GM10266 (cell line): ENCODE measurements around the gene DCLRE1A.

Experiments used
- DNase-seq: peaks from one replicate; pipeline ENCODE4 v3.0.0; 2012; ENCODE audit errors: extremely low spot score
- TF ChIP-seq, protein P1 (sequence below): IDR thresholded peaks from 2 replicates; pipeline ENCODE4 v1.5.1; 2012; ENCODE audit warnings: mild to moderate bottlenecking, low read depth; ENCODE audit not compliant: control insufficient read depth, insufficient read depth; ENCODE audit errors: missing control alignments

The DCLRE1A gene

DNA sequence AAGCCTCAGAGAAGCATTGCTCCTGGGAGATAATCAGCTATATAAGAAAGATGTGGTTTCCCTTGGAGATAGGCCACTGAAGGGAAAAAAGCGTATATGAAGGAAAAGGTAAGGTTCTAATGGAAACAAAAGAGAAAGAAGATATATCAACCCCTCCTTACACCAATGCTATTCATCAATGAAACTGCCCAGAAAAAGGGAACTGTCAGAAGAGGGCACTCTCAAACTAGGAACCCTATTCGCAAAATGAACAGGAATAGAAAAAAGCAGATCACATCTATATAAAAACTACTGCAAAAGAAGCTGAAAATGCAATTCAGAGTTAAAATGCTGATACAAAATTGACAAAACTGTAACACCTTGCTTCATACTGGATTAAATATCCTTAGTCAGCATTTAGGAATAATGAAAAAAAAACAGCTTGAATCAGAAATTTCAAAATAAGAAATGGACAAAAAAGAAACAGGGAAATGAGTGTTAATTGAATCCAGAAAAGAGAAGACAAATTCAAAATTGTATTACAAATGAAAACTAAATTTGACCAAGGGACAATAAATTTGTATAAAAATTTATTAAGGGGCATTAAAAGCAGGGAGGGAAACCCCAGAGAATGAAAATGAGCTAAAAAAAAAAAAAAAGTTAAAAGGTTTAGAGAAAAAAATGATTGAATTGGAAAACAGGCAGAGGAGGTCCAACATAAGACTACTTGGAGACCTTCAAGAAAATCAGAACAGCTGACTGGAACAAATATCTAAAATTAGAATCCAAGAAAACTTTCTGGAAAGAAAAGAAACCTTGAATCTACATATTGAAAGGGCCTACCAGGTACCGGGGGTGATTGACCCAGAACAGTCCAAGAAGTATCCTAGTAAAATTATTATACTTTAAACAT, 18.5 kb upstream of the DCLRE1A start:
- no peak for DNase-seq
- TF ChIP-seq, protein P1, sequence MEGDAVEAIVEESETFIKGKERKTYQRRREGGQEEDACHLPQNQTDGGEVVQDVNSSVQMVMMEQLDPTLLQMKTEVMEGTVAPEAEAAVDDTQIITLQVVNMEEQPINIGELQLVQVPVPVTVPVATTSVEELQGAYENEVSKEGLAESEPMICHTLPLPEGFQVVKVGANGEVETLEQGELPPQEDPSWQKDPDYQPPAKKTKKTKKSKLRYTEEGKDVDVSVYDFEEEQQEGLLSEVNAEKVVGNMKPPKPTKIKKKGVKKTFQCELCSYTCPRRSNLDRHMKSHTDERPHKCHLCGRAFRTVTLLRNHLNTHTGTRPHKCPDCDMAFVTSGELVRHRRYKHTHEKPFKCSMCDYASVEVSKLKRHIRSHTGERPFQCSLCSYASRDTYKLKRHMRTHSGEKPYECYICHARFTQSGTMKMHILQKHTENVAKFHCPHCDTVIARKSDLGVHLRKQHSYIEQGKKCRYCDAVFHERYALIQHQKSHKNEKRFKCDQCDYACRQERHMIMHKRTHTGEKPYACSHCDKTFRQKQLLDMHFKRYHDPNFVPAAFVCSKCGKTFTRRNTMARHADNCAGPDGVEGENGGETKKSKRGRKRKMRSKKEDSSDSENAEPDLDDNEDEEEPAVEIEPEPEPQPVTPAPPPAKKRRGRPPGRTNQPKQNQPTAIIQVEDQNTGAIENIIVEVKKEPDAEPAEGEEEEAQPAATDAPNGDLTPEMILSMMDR: no peak

- TF ChIP-seq, protein P1: no peak
- DNase-seq: no peak
Measured at GRCh38 chr10:113869789-113870188, 15.9 kb upstream of the DCLRE1A start.

GRCh38 chr10:113867904-113868303, 14.0 kb upstream of the DCLRE1A start:
- TF ChIP-seq, protein P1: no peak
- DNase-seq: no peak

DNA sequence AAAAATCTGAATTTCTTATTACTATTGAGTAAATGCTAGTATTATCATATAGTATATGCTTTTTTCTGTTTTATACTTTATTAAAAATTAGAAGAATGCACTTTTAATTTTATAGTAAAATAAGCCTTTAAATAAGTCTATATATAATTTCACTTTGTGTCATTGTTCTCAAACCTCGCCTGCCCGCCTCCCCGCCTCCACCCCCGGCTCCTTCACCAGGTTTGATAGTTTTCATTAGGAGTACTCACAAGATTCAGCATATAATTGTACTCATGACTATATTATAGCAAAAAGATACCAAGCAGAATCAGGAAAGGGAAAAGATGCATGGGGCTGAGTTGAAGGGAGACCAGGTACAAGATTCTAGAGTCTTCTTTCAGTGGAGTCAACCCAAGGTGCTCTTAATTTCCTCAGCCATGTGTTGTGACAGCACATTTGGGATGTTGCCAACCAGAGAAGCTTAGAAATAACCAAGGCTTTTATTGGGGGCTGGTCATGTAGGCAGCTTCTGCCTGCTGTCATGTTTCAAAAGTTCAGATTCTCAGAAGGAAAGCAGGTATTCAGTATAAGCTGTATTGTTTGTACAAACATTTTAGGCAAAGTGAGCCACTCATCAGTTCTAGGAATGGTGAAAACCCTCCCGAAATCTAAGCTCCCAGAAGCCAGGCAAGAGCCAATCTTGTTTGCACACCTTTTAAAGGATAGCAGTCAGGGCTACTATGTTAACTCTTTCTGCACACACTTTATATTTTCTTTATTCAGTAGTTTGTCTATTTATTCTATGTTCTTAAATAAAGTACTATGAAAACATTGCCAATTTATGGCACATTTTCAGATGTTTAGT, 12.9 kb upstream of the DCLRE1A start:
- TF ChIP-seq, protein P1: no peak
- DNase-seq: no peak

GRCh38 chr10:113865901-113866300, 12.0 kb upstream of the DCLRE1A start:
- DNase-seq: no peak
- TF ChIP-seq, protein P1: no peak

GRCh38 chr10:113859261-113859660, 5.4 kb upstream of the DCLRE1A start:
- TF ChIP-seq, protein P1: no peak
- DNase-seq: peak; percentile 39
